HG03575 (cell line): ENCODE measurements around the gene WIPF3.
"Not testable (repeated sequence)": the region's sequence is repeated elsewhere in the genome, so short reads cannot be mapped to it uniquely, and the experiment has no call there.

ENCODE experiments used
- ATAC-seq: cut with Tn5 transposase; IDR thresholded peaks from one replicate; pipeline ENCODE4 v1.9.1; 2021; ENCODE audit not compliant: unreplicated experiment, insufficient number of reproducible peaks, low FRiP score; ENCODE audit errors: extremely low read depth

The WIPF3 gene

DNA sequence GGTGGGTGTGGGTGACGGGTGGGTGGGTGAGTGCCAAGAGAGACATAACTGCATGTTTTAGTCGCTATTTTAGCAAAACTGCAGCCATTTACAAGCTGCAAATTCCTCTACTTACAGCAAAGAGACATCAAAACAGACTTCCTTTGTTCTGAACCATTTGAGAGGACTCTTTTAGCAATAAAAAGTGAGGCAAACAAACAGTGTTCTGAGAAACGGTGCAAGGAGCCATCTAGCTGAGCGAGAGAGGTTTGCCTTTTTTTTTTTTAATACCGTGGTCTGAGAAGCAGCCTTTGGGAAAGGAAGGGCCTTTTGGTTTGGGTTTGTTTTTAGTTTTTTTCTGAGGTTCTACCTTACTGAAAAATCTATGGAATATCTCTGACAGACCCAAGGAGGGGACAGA lies 120.4 kb downstream of the WIPF3 start:
- no peak for ATAC-seq

GRCh38 chr7:29929018-29929807 lies 122.9 kb downstream of the WIPF3 start:
- no peak for ATAC-seq

GRCh38 chr7:29935111-29935510 lies 128.8 kb downstream of the WIPF3 start:
- no peak for ATAC-seq

DNA sequence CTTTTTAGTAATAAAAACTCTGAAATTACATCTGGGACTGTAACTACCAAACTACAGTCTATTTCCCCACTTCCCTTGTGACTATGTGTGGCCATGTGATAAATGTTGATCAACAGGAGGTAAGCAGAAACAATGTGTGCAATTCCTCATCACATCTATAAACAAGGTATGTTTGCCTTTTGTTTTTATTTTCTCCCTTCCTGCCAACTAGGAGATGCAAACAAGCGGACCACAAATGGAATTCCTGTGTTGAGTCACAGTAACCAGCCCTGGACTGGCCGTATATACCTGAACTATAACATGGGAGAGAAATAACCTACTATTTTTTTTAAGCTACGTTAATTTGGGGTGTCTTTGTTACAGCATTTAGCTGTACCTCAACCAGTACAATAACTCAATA lies 130.8 kb downstream of the WIPF3 start:
- ATAC-seq = no peak

GRCh38 chr7:29940199-29940598 lies 133.9 kb downstream of the WIPF3 start:
- ATAC-seq = no peak

DNA sequence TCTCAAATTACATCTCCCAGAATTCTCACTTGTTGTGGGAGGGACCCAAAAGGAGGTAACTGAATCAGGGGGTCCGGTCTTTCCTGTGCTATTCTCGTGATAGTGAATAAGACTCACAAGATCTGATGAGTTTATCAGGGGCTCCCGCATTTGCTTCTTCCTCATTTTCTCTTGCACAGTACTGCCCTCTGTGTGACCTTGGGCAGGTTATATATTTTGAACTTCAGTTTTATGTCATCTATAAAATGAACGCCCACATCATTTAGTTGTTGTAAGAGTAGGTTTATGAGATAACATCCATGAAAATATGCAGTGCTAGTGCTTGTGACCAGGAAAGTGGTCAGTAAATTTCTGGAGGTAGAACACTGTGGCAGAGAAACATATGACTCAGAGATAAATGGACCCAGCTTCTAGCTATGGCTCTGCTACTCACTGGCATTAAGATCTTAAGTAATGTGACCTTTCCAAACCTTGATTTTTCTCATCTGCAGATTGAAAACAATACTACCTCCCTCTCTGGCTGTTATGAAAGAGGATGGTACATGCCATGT lies 139.0 kb downstream of the WIPF3 start:
- ATAC-seq = no peak

DNA sequence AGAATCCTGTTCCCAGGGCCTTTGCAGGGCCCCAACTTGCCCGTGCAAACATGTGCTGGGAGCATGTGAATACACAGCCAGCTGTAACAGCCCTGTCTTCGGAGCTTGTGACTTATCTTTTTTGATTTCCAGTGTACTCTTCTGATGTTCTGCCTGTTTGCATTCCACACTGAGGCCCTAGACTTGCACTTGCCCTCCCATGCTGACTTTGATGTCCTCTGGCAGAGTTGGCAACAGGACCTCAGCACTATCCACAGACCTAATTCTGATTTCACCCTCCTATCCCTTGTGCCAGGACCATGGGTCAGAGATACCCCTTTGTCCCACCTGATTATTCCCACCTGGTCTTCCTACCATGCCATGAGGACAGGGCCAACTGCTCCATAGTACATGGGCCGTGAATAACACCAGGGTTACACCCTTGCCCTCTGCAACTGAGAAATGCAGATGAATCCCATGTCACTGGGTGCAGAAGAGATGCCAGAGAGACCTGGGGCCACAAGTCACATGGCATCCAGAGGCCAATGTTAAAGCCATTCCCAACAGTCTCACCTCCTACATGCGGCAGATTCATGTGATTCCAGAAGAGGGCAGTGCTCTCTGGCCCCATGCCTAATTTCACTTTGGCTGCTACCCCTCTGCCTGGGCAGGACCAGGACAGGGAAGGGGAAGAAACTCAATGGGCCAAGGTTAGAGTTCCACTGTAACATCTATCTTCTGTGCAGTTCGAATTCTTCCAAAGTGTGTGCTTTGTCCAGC lies 140.3 kb downstream of the WIPF3 start:
- ATAC-seq = no peak

- ATAC-seq = no peak
Observed at GRCh38 chr7:29948587-29948986, 142.3 kb downstream of the WIPF3 start.

GRCh38 chr7:29950480-29950879 lies 144.2 kb downstream of the WIPF3 start:
- ATAC-seq = no peak

DNA sequence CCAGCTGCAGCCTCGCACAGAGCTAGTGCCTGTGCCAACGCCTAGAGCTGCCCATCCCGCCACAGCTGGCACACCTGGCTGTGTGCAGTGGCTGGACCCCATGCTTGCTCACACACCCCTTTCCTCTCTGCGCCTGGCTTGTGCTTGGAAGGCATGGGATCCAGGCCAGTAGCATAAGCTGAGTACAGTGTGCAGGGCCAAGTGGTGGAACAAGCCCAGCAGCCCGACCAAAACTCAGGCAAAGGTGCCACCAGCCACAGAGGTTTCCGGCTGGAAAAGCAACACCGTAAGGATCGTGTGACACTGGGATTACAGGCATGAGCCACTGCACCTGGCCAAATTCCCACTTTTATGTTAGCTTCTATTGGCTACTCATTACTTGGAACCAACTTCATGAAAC lies 144.9 kb downstream of the WIPF3 start:
- ATAC-seq = no peak

GRCh38 chr7:29953726-29954347 lies 147.5 kb downstream of the WIPF3 start:
- ATAC-seq = no peak

DNA sequence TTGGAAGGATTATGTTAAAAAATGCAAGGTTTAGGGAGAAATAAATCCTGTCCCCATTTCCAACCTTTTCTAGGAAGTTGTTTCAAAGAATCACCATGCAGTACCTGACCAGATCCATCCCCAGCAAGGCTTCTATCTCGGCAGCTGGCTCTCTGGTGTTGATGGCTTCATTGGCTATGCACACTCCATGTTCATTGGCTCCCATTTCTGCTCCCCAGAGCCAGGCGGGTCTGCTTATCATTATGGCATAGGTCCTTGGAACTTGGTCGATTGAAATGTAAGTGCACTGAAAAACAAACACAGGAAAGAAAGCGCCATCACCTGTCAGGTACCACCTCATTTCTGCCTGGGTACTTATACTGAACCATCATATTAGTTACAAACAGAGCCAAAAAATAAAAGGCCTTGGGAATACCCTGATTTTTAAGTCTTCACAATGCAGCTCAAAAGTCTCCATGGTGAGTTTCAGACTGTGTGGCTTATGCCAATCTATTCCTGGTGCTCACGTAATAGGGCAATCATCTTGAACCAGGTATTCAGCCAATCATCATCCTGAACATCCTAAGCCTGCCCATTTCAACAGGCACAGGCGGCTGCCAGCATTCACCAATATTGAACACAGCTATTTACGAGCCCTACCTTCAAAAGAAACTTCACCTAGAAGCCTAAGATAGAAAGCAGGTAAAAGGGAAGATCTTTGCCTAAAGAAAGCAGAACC lies 148.9 kb downstream of the WIPF3 start:
- ATAC-seq = no peak

- ATAC-seq = no peak
Observed at GRCh38 chr7:29955799-29956486, 149.6 kb downstream of the WIPF3 start.

DNA sequence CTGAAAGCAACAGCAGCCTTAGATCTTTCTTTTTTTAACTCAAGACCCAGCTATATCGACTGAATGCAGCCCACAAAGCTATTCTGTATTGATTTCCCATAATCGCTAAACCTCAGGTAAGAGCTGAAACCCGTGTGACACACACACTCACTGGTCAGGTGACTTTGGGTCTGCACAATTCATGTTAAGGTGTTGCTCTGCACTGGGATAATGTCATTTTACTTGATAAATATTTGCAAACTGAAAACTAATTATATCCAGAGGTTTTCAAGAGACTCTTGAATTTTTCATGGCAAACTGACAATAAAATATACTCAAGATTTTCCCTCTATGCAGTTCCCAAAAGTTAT lies 150.2 kb downstream of the WIPF3 start:
- ATAC-seq = no peak

GRCh38 chr7:29957521-29958310 lies 151.4 kb downstream of the WIPF3 start:
- ATAC-seq = no peak

GRCh38 chr7:29958667-29959358 lies 152.5 kb downstream of the WIPF3 start:
- no peak for ATAC-seq

DNA sequence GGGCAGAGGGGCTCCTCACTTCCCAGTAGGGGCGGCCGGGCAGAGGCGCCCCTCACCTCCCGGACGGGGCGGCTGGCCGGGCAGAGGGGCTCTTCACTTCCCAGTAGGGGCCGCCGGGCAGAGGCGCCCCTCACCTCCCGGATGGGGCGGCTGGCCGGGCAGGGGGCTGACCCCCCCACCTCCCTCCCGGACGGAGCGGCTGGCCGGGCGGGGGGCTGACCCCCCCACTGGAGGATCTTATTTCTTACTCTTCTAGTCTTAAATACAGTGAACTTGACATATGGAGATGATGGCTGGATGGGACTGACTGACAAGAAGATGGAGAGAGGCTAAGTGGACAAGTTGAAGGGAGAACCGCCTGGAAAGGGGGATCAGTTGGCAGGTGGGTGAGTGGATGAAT lies 155.3 kb downstream of the WIPF3 start:
- ATAC-seq = not testable (repeated sequence)
